K562 (cell line): ENCODE results near the gene ATP2A2. TPM values are rescaled to one million over a fixed set of nuclear protein-coding genes. Genes with fewer than 3 reads are reported as not detected.

Experiments used
- CREB1 ChIP-seq, 2 experiments: sonication (generic) in 1 of 2; formaldehyde crosslinking in 1 of 2; IDR thresholded peaks; 2 replicates each; pipeline versions ENCODE4 v1.6.1 to v1.8.0; 2012 to 2022; ENCODE audit warnings: inconsistent platforms in 1 of 2, mild to moderate bottlenecking in 1 of 2, missing genetic modification reagents in 1 of 2, moderate library complexity in 1 of 2
- DMBX1 ChIP-seq: fragments of 250-450 bp; sonication (Bioruptor Pico); IDR thresholded peaks from 2 replicates; pipeline ENCODE4 v1.8.0; 2022; ENCODE audit warnings: inconsistent platforms, mild to moderate bottlenecking, moderate library complexity, borderline replicate concordance
- EHMT2 ChIP-seq: fragments of 450-650 bp; IDR thresholded peaks from 2 replicates; pipeline ENCODE4 v1.6.1; 2018; ENCODE audit warnings: antibody characterized with exemption
- GABPB1 ChIP-seq: sonication (generic); formaldehyde crosslinking; IDR thresholded peaks from 2 replicates; pipeline ENCODE4 v1.8.0; 2022; ENCODE audit warnings: mild to moderate bottlenecking, missing genetic modification reagents
- HDGF ChIP-seq: fragments of 450-650 bp; IDR thresholded peaks from 2 replicates; pipeline ENCODE4 v1.6.1; 2016
- HIVEP1 ChIP-seq: fragments of 250-450 bp; sonication (Bioruptor Pico); IDR thresholded peaks from 2 replicates; pipeline ENCODE4 v1.4.0; 2020; ENCODE audit warnings: mild to moderate bottlenecking
- KLF10 ChIP-seq: fragments of 250-450 bp; sonication (Bioruptor Pico); IDR thresholded peaks from 2 replicates; pipeline ENCODE4 v1.6.1; 2021; ENCODE audit warnings: matching md5 sums
- MIER1 ChIP-seq: fragments of 450-650 bp; IDR thresholded peaks from 2 replicates; pipeline ENCODE4 v1.6.1; 2016; ENCODE audit warnings: antibody characterized with exemption, mild to moderate bottlenecking, low read depth
- NFYB ChIP-seq: IDR thresholded peaks from 2 replicates; pipeline ENCODE4 v1.6.1; 2011; ENCODE audit warnings: mild to moderate bottlenecking, moderate library complexity; ENCODE audit not compliant: insufficient read length; ENCODE audit errors: extremely low read depth
- RAD21 ChIP-seq, 2 experiments: fragments of 250-450 bp in 1 of 2; fragments of 450-650 bp in 1 of 2; sonication (Bioruptor Pico) in 1 of 2; formaldehyde crosslinking in 1 of 2; IDR thresholded peaks in 1 of 2; conservative IDR thresholded peaks in 1 of 2; 2 replicates each; pipeline versions ENCODE4 v1.4.0 to v1.8.0; 2020 to 2022; ENCODE audit warnings: mild to moderate bottlenecking in 2 of 2, moderate library complexity in 1 of 2
- ZFP1 ChIP-seq: fragments of 450-650 bp; formaldehyde crosslinking; IDR thresholded peaks from 2 replicates; pipeline ENCODE4 v1.4.0; 2020; ENCODE audit warnings: mild to moderate bottlenecking, mixed read lengths
- ZNF12 ChIP-seq: sonication (generic); formaldehyde crosslinking; IDR thresholded peaks from 2 replicates; pipeline ENCODE4 v1.4.0; 2020; ENCODE audit warnings: mild to moderate bottlenecking, missing genetic modification reagents
- ZNF583 ChIP-seq: fragments of 250-450 bp; sonication (Bioruptor Pico); IDR thresholded peaks from 2 replicates; pipeline ENCODE4 v1.4.0; 2020
- polyA plus RNA-seq, 8 experiments: library from polyadenylated mRNA; depleted of rRNA in 4 of 8; stranded (reverse) in 5 of 8; unstranded in 3 of 8; fragments of >200 nt; fragmentation: Nextera tagmentation in 2 of 8; fragmentation: Illumina TruSeq in 1 of 8; extraction: Ambion mirVana in 2 of 8; extraction: Trizol in 1 of 8; gene quantifications; 2 replicates each; pipeline versions ENCODE4 v1.2.1 to v1.2.3, GENCODE V29; 2011 to 2014; ENCODE audit warnings: inconsistent platforms in 1 of 8, missing spikeins in 1 of 8
- total RNA-seq, 7 experiments: library from RNA; depleted of rRNA in 6 of 7; stranded (reverse); fragments of >200 nt in 6 of 7; fragmentation: Illumina TruSeq in 2 of 7; extraction: Trizol in 2 of 7; gene quantifications; 2 replicates each; pipeline versions ENCODE4 v1.2.1 to v1.2.3, GENCODE V29; 2011 to 2021; ENCODE audit warnings: low replicate concordance in 1 of 7
- TF ChIP-seq, protein P1 (sequence below): fragments of 250-450 bp; sonication (Bioruptor Pico); IDR thresholded peaks from 2 replicates; pipeline ENCODE4 v1.5.0; 2022; ENCODE audit warnings: mild to moderate bottlenecking
- TF ChIP-seq, protein P2 (sequence below): sonication (generic); formaldehyde crosslinking; IDR thresholded peaks from 2 replicates; pipeline ENCODE4 v1.8.0; 2023; ENCODE audit warnings: mild to moderate bottlenecking, missing genetic modification reagents
- TF ChIP-seq, protein P3 (sequence below): sonication (generic); formaldehyde crosslinking; IDR thresholded peaks from 2 replicates; pipeline ENCODE4 v1.8.1; 2023; ENCODE audit warnings: mild to moderate bottlenecking, missing genetic modification reagents
- TF ChIP-seq, protein P4 (sequence below): sonication (generic); IDR thresholded peaks from 2 replicates; pipeline ENCODE4 v1.6.1; 2016
- TF ChIP-seq, protein P5 (sequence below): fragments of 250-450 bp; sonication (Bioruptor Pico); IDR thresholded peaks from 2 replicates; pipeline ENCODE4 v1.8.0; 2022; ENCODE audit warnings: inconsistent platforms, mild to moderate bottlenecking, moderate library complexity, borderline replicate concordance

Gene ATP2A2
- total and polyA plus RNA-seq, 9 of the 15 experiments (the other 6 are each of a cell fraction or from before 2014, with no cell fraction given), result 5.2 to 205 (median 51.6) TPM

DNA sequence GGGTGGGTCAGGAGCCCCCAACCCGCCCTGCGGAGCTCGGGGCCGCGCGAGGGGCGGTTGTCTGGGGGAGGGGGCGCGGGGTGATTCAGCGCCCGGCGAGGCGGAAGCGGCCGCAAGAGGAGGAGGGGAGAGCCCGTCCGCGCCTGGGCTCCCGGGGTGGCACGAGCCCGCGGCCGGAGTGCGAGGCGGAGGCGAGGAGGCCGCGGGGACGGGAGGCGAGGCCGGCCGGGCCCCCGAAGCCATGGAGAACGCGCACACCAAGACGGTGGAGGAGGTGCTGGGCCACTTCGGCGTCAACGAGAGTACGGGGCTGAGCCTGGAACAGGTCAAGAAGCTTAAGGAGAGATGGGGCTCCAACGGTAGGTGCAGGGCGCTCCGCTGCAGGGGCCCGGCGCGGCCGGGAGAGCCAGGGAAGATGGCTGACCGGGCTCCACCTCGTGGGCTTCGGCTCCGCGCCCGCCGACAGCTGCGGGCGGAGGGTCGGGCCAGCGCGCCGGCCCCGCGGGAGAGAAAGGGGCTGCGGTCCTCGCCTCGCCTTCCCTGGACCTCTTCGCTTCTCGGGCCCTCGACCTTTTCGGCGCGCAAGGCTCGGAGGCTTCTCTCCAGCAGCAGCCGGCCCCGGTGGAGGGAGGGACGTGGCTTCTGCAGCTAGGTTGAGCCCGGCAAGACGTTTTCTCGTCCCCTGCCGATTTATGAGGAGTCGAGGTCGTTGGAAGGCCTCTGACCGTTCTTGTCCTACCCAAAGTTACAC is 677 bp downstream of the ATP2A2 start (continued):
- TF ChIP-seq, protein P1, sequence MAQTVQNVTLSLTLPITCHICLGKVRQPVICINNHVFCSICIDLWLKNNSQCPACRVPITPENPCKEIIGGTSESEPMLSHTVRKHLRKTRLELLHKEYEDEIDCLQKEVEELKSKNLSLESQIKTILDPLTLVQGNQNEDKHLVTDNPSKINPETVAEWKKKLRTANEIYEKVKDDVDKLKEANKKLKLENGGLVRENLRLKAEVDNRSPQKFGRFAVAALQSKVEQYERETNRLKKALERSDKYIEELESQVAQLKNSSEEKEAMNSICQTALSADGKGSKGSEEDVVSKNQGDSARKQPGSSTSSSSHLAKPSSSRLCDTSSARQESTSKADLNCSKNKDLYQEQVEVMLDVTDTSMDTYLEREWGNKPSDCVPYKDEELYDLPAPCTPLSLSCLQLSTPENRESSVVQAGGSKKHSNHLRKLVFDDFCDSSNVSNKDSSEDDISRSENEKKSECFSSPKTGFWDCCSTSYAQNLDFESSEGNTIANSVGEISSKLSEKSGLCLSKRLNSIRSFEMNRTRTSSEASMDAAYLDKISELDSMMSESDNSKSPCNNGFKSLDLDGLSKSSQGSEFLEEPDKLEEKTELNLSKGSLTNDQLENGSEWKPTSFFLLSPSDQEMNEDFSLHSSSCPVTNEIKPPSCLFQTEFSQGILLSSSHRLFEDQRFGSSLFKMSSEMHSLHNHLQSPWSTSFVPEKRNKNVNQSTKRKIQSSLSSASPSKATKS, result no peak
- peak; percentile 65; the same call in 1 of the 2 replicates for TF ChIP-seq GABPB1
- TF ChIP-seq ZNF583, result no peak
- TF ChIP-seq, protein P2, sequence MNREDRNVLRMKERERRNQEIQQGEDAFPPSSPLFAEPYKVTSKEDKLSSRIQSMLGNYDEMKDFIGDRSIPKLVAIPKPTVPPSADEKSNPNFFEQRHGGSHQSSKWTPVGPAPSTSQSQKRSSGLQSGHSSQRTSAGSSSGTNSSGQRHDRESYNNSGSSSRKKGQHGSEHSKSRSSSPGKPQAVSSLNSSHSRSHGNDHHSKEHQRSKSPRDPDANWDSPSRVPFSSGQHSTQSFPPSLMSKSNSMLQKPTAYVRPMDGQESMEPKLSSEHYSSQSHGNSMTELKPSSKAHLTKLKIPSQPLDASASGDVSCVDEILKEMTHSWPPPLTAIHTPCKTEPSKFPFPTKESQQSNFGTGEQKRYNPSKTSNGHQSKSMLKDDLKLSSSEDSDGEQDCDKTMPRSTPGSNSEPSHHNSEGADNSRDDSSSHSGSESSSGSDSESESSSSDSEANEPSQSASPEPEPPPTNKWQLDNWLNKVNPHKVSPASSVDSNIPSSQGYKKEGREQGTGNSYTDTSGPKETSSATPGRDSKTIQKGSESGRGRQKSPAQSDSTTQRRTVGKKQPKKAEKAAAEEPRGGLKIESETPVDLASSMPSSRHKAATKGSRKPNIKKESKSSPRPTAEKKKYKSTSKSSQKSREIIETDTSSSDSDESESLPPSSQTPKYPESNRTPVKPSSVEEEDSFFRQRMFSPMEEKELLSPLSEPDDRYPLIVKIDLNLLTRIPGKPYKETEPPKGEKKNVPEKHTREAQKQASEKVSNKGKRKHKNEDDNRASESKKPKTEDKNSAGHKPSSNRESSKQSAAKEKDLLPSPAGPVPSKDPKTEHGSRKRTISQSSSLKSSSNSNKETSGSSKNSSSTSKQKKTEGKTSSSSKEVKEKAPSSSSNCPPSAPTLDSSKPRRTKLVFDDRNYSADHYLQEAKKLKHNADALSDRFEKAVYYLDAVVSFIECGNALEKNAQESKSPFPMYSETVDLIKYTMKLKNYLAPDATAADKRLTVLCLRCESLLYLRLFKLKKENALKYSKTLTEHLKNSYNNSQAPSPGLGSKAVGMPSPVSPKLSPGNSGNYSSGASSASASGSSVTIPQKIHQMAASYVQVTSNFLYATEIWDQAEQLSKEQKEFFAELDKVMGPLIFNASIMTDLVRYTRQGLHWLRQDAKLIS (CRISPR knock-in tag), result peak; percentile 97
- TF ChIP-seq MIER1, result no peak
- no peak for TF ChIP-seq KLF10 (CRISPR knock-in tag)
- TF ChIP-seq, protein P3, sequence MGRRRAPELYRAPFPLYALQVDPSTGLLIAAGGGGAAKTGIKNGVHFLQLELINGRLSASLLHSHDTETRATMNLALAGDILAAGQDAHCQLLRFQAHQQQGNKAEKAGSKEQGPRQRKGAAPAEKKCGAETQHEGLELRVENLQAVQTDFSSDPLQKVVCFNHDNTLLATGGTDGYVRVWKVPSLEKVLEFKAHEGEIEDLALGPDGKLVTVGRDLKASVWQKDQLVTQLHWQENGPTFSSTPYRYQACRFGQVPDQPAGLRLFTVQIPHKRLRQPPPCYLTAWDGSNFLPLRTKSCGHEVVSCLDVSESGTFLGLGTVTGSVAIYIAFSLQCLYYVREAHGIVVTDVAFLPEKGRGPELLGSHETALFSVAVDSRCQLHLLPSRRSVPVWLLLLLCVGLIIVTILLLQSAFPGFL (CRISPR knock-in tag), result no peak
- TF ChIP-seq, protein P4, sequence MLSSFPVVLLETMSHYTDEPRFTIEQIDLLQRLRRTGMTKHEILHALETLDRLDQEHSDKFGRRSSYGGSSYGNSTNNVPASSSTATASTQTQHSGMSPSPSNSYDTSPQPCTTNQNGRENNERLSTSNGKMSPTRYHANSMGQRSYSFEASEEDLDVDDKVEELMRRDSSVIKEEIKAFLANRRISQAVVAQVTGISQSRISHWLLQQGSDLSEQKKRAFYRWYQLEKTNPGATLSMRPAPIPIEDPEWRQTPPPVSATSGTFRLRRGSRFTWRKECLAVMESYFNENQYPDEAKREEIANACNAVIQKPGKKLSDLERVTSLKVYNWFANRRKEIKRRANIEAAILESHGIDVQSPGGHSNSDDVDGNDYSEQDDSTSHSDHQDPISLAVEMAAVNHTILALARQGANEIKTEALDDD, result no peak
- TF ChIP-seq CREB1 (IDR thresholded peaks at IDR 0.05), result no peak
- TF ChIP-seq CREB1 (CRISPR knock-in tag; IDR thresholded peaks at IDR 0.05), result peak; percentile 67; the same call in 1 of the 2 replicates
- no peak for TF ChIP-seq NFYB
- no peak for TF ChIP-seq HIVEP1 (CRISPR knock-in tag)
- TF ChIP-seq, protein P5, sequence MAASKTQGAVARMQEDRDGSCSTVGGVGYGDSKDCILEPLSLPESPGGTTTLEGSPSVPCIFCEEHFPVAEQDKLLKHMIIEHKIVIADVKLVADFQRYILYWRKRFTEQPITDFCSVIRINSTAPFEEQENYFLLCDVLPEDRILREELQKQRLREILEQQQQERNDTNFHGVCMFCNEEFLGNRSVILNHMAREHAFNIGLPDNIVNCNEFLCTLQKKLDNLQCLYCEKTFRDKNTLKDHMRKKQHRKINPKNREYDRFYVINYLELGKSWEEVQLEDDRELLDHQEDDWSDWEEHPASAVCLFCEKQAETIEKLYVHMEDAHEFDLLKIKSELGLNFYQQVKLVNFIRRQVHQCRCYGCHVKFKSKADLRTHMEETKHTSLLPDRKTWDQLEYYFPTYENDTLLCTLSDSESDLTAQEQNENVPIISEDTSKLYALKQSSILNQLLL (CRISPR knock-in tag), result no peak
- no peak for TF ChIP-seq HDGF
- TF ChIP-seq ZFP1, result no peak
- no peak for TF ChIP-seq RAD21 (CRISPR knock-in tag; conservative IDR thresholded peaks at IDR 0.05 in 1 of 2, IDR thresholded peaks at IDR 0.05 in 1 of 2)
- TF ChIP-seq EHMT2, result no peak
- TF ChIP-seq DMBX1 (CRISPR knock-in tag), result 0 out of 2 replicates have a peak, but pooled peaks have one; percentile 12
- TF ChIP-seq ZNF12, result no peak
